ENCODE measurements around the gene STARD7. TPM values are rescaled to one million over a fixed set of nuclear protein-coding genes. Genes with fewer than 3 reads are reported as not detected.

Gene STARD7
- polyA plus RNA-seq, 2 of the 4 experiments (the other 2 are of a cell fraction), result 101 to 136 TPM

- DNase-seq (ENCODE audit: low read depth in 1 of 2, low spot score in 1 of 2) (no peak), ATAC-seq (no peak), FAIRE-seq (no peak)
- Histone ChIP-seq H3K4me3 (no peak overlapping the region), H3K27ac (no peak overlapping the region), H3K4me1 (no peaks in the 10 kb centered on the region), H3K9me3 (0 out of 3 replicates have a peak, but pooled peaks cover 4% of the 10 kb centered on the region), H3K4me2 (no peak overlapping the region)
- TF ChIP-seq MAZ (IDR thresholded peaks at IDR 0.05; ENCODE audit: borderline replicate concordance, low read depth, low read length) (no peak), BHLHE40 (IDR thresholded peaks at IDR 0.05; ENCODE audit: low read depth, low read length) (no peak)
- CTCF ChIA-PET, result interaction anchor here (1.3 kb wide), 2 partner anchors 149 to 179 kb away, joined by 3 read pairs; no protein-coding TSS in a partner anchor
- POLR2A ChIA-PET, result no interaction called here
- WGBS (ENCODE audit: missing lambda C conversion rate), result 91% methylated on average over 15 of the region's 15 CpGs
Measured at GRCh38 chr2:96171831-96172230, 36.8 kb downstream of the STARD7 start.

- 73% methylated on average over 3 of the region's 3 CpGs for WGBS (ENCODE audit: missing lambda C conversion rate)
- Histone ChIP-seq H3K9me3 (0 out of 3 replicates have a peak, but pooled peaks cover 4% of the 10 kb centered on the region), H3K4me1 (no peaks in the 10 kb centered on the region), H3K4me3 (no peak overlapping the region), H3K27ac (no peak overlapping the region), H3K4me2 (no peak overlapping the region)
- ATAC-seq (no peak), FAIRE-seq (no peak), DNase-seq (ENCODE audit: low read depth in 1 of 2, low spot score in 1 of 2) (no peak)
- TF ChIP-seq MAZ (IDR thresholded peaks at IDR 0.05; ENCODE audit: borderline replicate concordance, low read depth, low read length) (no peak), SMC3 (IDR thresholded peaks at IDR 0.05) (no peak), PHF8 (IDR thresholded peaks at IDR 0.05; ENCODE audit: borderline replicate concordance, low read depth) (no peak), MAX (IDR thresholded peaks at IDR 0.05) (no peak), CHD2 (IDR thresholded peaks at IDR 0.05; ENCODE audit: low read length, partially characterized antibody) (no peak), E2F6 (IDR thresholded peaks at IDR 0.05; ENCODE audit: borderline replicate concordance, low read depth) (no peak), KDM1A (IDR thresholded peaks at IDR 0.05; ENCODE audit: low read depth) (no peak), CHD4 (IDR thresholded peaks at IDR 0.05; ENCODE audit: borderline replicate concordance) (no peak)
- ChIA-PET CTCF (interaction anchor here (1.3 kb wide), 1 partner anchor 148 kb away, joined by 3 read pairs; no protein-coding TSS in a partner anchor), POLR2A (no interaction called here)
Measured at GRCh38 chr2:96170626-96171025, 38.0 kb downstream of the STARD7 start.

- Histone ChIP-seq H3K4me1 (no peaks in the 10 kb centered on the region), H3K27ac (no peak overlapping the region), H3K4me2 (no peak overlapping the region), H3K4me3 (no peak overlapping the region), H3K9me3 (0 out of 3 replicates have a peak, but pooled peaks cover 4% of the 10 kb centered on the region)
- ChIA-PET CTCF (no interaction called here), POLR2A (no interaction called here)
- ATAC-seq (no peak), FAIRE-seq (no peak), DNase-seq (ENCODE audit: low read depth in 1 of 2, low spot score in 1 of 2) (no peak)
- WGBS (ENCODE audit: missing lambda C conversion rate), result 7% methylated on average over 2 of the region's 2 CpGs
- TF ChIP-seq HOXA7 (CRISPR knock-in tag; IDR thresholded peaks at IDR 0.05) (no peak), RARB (CRISPR knock-in tag; IDR thresholded peaks at IDR 0.05) (no peak), RNF2 (IDR thresholded peaks at IDR 0.05; ENCODE audit: borderline replicate concordance, low read depth) (no peak), CBX2 (IDR thresholded peaks at IDR 0.05; ENCODE audit: borderline replicate concordance, low read depth) (no peak), FOSB (CRISPR knock-in tag; IDR thresholded peaks at IDR 0.05) (no peak), TFCP2L1 (CRISPR knock-in tag; IDR thresholded peaks at IDR 0.05) (no peak)
Measured at GRCh38 chr2:96169868-96170507, 38.6 kb downstream of the STARD7 start.

GRCh38 chr2:96167407-96168013 lies 41.1 kb downstream of the STARD7 start:
- no peak for TF ChIP-seq NPAS2 (CRISPR knock-in tag; IDR thresholded peaks at IDR 0.05; ENCODE audit: borderline replicate concordance)
- no peak for TF ChIP-seq CEBPB (IDR thresholded peaks at IDR 0.05)
- Histone ChIP-seq H3K4me1 (no peaks in the 10 kb centered on the region), H3K27ac (no peak overlapping the region), H3K4me3 (no peak overlapping the region), H3K9me3 (0 out of 3 replicates have a peak, but pooled peaks cover 4% of the 10 kb centered on the region), H3K4me2 (no peak overlapping the region)
- no peak for ATAC-seq
- no peak for DNase-seq (ENCODE audit: low read depth in 1 of 2, low spot score in 1 of 2)
- 59% methylated on average over 6 of the region's 6 CpGs for WGBS (ENCODE audit: missing lambda C conversion rate)
- POLR2A ChIA-PET, result no interaction called here
- CTCF ChIA-PET, result interaction anchor here (0.6 kb wide), 1 partner anchor 10 kb away, joined by 3 read pairs; no protein-coding TSS in a partner anchor
- no peak for FAIRE-seq

All from A549 (cell line).